SK-N-SH (cell line): Measurements from ENCODE around the gene ZNF148.

ENCODE experiments used
- CTCF ChIP-seq: fragments of 200-600 bp; sonication (generic); IDR thresholded peaks from 2 replicates; pipeline ENCODE4 v1.6.1; 2017; ENCODE audit warnings: antibody characterized with exemption, mild to moderate bottlenecking, moderate library complexity
- EP300 ChIP-seq, 2 experiments: IDR thresholded peaks; 2 replicates each; pipeline versions ENCODE4 v1.4.0 to v1.6.1; 2012; ENCODE audit warnings: borderline replicate concordance in 1 of 2, low read depth in 1 of 2, low read length in 1 of 2
- EZH2phosphoT487 ChIP-seq: fragments of 200-600 bp; sonication (generic); IDR thresholded peaks from 2 replicates; pipeline ENCODE4 v1.6.1; 2017; ENCODE audit warnings: low read depth, mixed run types, mild to moderate bottlenecking, antibody characterized with exemption, moderate library complexity, borderline replicate concordance
- FOXJ3 ChIP-seq: sonication (generic); formaldehyde crosslinking; IDR thresholded peaks from 2 replicates; pipeline ENCODE4 v1.5.1; 2020; ENCODE audit warnings: mild to moderate bottlenecking, missing genetic modification reagents
- GABPA ChIP-seq: IDR thresholded peaks from 2 replicates; pipeline ENCODE4 v1.4.0; 2012; ENCODE audit warnings: low read depth, mild to moderate bottlenecking
- GATA2 ChIP-seq: sonication (generic); formaldehyde crosslinking; IDR thresholded peaks from 2 replicates; pipeline ENCODE4 v1.5.0; 2020; ENCODE audit warnings: mild to moderate bottlenecking, missing genetic modification reagents
- JUND ChIP-seq: IDR thresholded peaks from 2 replicates; pipeline ENCODE4 v1.4.0; 2012
- MAX ChIP-seq: IDR thresholded peaks from 2 replicates; pipeline ENCODE4 v1.4.0; 2012; ENCODE audit warnings: low read depth
- NFIC ChIP-seq: IDR thresholded peaks from 2 replicates; pipeline ENCODE4 v1.4.0; 2012; ENCODE audit warnings: borderline replicate concordance
- POLR2AphosphoS5 ChIP-seq: IDR thresholded peaks from 2 replicates; pipeline ENCODE4 v1.6.1; 2012; ENCODE audit warnings: low read depth, low read length
- RFX5 ChIP-seq: IDR thresholded peaks from 2 replicates; pipeline ENCODE4 v1.6.1; 2012; ENCODE audit warnings: mild to moderate bottlenecking, improper control_type of control experiment, low read length
- SMC3 ChIP-seq: IDR thresholded peaks from 2 replicates; pipeline ENCODE4 v1.6.1; 2012; ENCODE audit warnings: low read depth, low read length, improper control_type of control experiment
- TEAD4 ChIP-seq: IDR thresholded peaks from 2 replicates; pipeline ENCODE4 v1.4.0; 2012; ENCODE audit warnings: mild to moderate bottlenecking, borderline replicate concordance; ENCODE audit not compliant: insufficient read depth
- YY1 ChIP-seq: IDR thresholded peaks from 2 replicates; pipeline ENCODE4 v1.4.0; 2012; ENCODE audit warnings: low read depth, mild to moderate bottlenecking

GRCh38 chr3:125187599-125187910 is 187.6 kb downstream of the ZNF148 start:
- no peak for TF ChIP-seq NFIC
- TF ChIP-seq CTCF = no peak
- no peak for TF ChIP-seq MAX
- no peak for TF ChIP-seq RFX5
- TF ChIP-seq JUND = no peak
- no peak for TF ChIP-seq EZH2phosphoT487
- no peak for TF ChIP-seq EP300 (IDR thresholded peaks at IDR 0.05; ENCODE audit: borderline replicate concordance in 1 of 2, low read depth in 1 of 2, low read length in 1 of 2)
- TF ChIP-seq SMC3 = no peak
- TF ChIP-seq POLR2AphosphoS5 = no peak
- TF ChIP-seq GATA2 (CRISPR knock-in tag) = no peak
- no peak for TF ChIP-seq TEAD4
- TF ChIP-seq FOXJ3 = no peak
- no peak for TF ChIP-seq GABPA
- TF ChIP-seq YY1 = no peak
